IMR-90 (cell line): ENCODE measurements around the gene BCL2.

Source experiments
- CEBPB ChIP-seq: IDR thresholded peaks from 2 replicates; pipeline ENCODE4 v1.6.1; 2012; ENCODE audit warnings: low read depth, low read length, improper control_type of control experiment
- POLR2A ChIP-seq: IDR thresholded peaks from 2 replicates; pipeline ENCODE4 v1.6.1; 2012; ENCODE audit warnings: mild to moderate bottlenecking, low read depth, low read length
- RCOR1 ChIP-seq: IDR thresholded peaks from 2 replicates; pipeline ENCODE4 v1.6.1; 2012; ENCODE audit warnings: mild to moderate bottlenecking, low read length, improper control_type of control experiment; ENCODE audit not compliant: insufficient replicate concordance

DNA sequence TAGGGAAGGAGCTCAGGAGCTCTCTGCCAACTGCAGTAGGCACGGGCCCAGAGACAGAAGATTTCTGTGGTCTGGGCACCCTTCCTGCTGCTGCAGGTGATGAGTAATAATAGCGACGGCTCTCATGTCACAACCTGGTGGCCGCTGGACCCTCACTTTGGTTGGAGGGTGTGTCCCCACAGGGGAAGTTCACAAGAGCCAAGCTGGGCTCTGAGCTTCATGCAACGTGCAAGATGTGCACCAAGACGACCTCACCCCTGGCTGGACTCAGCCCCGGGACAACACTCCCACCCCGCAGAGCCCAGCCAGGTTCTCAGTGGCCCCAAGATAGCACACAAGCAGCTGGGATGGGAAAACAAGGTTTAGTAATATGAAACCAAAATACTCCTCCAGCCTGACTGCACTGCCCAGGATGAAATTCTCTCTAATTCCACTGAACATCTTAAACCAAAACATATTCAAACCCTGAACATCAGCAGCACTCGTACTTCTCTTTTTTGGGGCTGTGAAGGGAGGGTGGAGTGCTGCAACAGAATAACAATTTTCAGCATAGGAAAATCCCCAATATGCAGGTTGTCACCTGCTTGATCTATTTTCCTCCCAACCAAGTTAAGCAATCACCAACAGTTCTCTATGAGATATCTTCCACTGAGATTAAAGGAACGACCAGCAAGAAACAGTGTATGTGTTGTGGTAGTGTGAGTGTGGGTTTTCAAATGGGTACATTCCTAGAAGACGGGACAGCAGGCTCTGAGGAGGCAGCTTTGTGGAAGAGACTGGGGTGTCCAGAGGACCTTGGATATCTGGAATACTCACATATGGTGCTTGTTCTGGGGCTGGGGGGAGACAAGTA, 26.5 kb downstream of the BCL2 start:
- no peak for TF ChIP-seq RCOR1
- no peak for TF ChIP-seq CEBPB
- no peak for TF ChIP-seq POLR2A
